GM21423 (cell line): ENCODE measurements around the gene RTP5.

Experiments
- ATAC-seq: cut with Tn5 transposase; IDR thresholded peaks from one replicate; pipeline ENCODE4 v1.9.1; 2021; ENCODE audit warnings: mild to moderate bottlenecking, moderate library complexity; ENCODE audit not compliant: unreplicated experiment

RTP5 gene

DNA sequence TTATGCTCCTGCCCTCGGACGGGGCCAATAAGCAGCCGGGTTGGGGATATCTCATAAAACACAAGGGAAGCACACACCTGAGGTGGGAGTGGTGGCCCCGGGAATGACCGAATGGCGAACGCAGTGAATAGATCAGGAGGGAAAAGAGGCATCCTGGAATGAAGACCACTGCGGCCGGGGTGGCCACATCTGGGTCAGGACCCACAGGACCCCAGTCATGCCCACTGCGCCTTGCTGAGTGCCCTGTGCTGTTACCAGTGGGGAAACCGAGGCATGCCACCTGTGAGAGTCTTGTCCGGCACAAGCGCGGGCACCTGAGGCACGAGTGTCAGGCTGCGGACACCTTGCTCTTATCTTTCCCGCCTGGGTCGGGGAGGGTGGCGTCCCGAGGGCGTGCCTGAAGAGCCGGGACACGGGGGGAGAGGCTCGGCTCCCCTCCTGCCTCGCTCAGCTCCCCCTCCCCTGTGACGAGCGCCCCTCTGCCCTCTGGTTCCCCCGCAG lies 12.4 kb upstream of the RTP5 start:
- no peak for ATAC-seq

DNA sequence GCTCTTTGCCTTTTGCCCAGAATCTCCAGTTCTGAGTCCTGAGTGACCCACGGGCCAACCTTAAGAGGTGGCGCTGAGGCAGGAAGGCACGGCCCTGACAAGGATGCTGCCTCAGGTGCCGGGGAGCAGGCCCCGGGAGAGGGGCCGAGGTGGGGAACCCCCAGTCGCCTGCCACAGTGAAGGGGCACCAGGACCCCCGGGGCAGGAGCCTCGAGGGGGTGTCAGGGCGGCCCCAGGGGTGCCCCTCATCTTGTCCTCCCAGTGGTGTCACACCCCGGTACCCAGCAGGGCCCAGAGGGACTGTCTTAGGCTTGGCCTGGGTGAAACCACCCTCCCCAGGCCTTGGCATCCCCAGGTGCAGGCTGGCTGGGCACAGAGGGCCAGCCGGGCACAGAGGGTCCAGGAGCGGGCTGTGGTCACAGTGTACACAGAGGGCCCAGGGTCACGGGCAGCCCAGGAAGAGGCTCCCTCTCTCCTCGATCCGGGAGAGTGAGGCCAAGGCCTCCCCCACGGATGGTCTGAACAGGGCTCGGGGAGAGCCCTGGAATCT lies 11.9 kb upstream of the RTP5 start:
- ATAC-seq, result no peak

DNA sequence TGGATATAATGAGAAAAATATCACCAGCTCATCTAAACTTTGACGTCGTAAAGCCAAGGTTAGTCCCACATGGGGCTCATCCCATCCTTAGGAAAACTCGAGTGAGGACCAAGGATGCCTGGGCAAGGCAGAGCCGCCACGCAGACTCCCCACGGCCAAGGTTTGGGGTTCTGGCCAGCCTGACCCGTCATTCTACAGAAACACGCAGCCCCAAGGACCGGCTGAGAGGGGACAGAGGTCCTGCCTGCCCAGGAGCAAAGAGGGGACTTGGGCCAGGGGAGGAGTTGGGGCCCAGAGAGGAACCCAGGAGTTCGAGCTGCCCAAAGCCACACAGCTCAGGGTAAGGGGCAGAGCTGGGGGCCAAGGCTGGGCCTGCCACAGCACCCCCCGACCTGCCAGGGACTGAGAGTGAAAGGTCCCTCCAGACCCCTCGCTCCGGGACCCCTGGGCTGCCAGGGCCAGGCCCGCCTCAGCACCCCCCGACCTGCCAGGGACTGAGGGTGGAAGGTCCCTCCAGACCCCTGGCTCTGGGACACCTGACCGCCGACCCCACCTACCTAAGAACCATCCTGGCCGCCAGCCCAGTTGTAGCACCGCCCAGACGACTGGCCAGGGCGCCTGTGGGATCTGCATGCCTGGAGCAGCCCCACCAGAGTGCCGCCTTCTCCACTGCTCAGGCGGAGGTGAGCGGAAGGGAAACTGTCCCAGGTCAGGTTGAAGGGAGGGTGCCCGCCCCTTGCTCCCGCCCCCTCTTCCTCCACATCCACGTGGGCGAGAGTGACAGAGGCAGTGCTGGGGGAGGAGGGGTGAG lies 11.1 kb upstream of the RTP5 start, which contains the start of gene PDCD1:
Gene PDCD1 (minus strand): TSS at position 689 of the 811 bp plus-strand sequence. CDS start 56 bp downstream, at position 633.
- ATAC-seq, result peak; percentile 37

DNA sequence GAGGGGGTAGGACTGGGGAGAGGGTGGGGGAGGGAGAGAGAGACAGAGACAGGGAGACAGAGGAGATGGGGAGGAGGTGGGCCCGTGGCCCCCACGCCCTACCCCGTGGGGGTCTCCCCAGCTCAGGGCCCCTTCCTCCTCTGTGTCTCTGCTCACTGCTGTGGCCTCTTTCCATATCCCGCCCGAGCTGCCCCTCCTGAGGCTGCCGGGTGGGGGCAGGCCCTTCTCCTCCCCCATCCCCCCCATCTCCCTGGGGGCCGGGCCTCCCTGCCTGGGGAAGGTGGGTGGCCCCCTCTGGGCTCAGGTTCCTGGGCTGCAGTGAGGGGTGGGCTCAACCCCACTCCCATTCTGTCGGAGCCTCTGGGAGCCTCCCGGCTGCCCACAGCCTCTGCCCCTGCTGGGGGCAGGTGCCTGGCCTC lies 10.5 kb upstream of the RTP5 start:
- peak; percentile 9 for ATAC-seq

DNA sequence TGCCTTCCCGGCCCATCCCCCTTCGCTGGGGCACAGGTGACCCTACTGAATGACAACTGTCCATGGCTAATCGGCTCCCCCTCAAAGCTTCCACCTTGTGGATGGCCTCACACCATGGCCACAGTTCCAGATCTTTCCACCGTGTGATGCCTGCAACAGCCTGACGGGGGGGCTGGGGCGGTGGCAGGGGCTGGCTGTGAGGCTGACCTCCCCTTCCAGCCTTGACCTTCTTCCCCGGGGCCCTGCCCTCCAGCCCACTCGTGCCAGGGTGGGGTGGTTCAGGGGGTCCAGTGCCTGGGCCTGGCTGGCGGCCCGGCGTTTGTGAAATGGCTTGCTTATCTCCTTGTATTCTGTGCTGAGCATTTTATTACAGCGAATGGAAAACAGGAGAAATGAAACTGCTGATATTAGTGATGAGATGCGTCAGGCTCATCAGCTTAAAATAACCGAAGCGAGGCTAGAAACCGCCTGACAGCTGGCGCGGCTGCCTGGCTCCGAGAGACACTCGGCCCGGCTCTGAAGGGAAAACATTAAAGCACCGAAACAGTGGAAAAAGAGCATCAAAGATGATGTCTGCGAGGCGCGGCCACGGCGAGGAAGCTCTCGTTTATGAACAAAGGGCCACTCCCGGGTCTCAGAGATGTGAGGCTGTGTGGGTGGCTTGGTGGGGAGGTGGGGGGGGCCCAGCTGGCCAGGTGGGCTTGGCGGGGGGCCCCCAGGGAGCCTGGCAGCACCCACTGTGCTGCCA lies 9.9 kb upstream of the RTP5 start:
- ATAC-seq, result no peak

DNA sequence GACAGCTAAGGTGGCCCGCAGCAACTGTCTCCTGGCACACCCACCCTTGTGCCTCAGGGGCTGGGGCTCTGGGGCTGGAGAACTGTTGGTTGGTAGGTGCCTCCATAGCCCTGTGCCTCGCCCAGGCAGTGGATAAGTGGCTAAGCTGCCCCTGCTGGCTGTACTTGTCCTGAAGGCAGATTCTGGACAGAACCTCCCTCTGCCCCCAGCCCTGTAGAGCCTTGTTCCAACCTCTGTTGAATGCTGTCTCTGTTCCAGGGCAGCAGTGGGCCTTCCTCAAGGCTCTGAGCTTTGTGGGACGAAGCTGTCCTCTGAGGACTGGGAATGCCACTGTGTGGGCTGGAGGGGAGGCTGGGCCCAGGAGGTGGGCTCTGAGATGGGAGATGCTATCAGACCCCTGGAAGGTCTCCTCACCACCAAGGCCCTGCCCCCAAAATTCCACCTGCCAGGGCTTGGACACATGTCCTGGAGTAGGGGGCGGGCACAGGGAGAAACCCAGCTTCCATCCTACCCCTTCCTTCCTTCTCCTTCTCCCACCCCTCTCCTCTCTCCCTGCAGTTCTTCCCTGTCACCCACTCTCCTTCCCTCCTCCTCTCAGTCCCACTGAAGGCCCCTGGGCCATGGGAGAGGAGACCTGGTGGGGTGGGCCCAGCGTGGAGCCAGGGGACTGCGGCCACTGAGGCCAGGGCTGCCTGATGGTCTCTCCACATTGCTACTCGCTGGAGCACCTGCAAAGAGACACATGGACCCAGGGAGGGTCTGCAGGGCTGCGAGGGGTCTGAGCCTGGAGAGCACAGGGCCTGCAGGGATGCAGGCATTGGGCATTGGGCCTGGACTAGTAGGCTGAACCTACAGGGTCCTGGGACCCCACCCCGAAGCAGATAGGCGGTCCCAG lies 9.1 kb upstream of the RTP5 start:
- no peak for ATAC-seq

DNA sequence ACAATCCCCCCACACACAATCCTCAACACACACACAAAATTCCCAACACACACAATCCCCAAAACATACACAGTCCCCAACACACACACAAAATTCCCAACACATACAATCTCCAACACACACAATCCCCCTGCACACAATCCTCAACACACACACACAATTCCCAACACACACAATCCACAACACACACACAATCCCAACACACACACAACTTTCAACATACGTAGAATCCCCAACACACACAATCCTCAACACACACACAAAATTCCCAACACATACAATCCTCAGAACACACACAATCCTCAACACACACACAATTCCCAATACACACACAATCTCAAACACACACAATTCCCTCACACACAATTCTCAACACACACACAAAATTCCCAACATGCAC lies 8.3 kb upstream of the RTP5 start:
- no peak for ATAC-seq

DNA sequence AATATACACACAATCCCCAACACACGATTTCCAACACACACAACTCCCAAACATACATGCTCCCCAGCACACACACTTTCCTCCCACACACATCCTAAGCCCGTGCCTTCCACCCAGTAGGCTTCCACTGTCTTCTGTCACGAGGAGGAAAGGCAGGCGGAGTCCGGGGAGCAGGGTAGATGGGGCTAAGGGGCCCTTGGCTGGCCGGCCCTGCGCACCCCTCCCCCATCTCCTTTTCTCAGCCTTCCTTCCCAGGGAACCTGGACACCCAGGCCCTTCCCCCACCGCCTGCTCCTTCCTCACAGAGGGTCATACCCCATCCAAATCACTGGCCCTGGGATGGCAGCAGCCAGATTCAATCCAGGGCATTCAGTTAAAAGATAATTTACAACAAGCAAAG lies 7.4 kb upstream of the RTP5 start:
- no peak for ATAC-seq

DNA sequence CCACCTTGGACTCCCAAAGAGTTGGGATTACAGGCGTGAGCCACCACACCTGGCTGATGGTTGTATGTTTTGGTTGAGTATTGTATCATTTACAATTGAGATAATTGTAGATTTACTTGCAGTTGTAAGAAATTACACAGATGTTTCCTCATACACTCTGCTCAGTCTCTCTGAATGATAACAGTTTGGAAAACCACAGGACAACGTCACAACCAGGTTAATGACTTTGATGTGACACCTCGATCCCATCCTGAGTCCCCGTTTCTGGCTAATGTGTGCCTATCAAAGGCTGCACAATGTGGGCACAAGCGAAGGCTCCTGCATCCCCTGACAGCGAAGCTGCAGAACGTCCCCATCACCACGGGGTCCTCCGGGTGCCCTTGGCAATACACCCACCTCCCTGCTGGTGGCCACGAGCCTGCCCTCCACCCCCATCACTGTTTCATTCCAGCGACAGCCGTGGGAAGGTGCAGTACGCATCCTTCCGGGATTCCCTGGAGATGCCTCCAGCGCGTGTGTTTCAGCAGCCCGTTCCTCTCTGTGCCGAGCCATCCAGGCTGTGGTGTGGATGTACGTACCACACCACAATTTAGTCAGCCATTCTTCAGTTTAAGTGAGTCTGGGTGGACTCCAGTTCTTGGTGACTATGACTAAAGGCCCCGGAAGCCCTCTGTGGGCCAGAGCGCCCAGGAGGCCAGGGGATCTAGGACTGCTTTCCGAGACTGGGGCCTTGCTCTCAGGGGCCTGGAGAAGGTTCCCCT lies 6.6 kb upstream of the RTP5 start:
- ATAC-seq, result no peak

DNA sequence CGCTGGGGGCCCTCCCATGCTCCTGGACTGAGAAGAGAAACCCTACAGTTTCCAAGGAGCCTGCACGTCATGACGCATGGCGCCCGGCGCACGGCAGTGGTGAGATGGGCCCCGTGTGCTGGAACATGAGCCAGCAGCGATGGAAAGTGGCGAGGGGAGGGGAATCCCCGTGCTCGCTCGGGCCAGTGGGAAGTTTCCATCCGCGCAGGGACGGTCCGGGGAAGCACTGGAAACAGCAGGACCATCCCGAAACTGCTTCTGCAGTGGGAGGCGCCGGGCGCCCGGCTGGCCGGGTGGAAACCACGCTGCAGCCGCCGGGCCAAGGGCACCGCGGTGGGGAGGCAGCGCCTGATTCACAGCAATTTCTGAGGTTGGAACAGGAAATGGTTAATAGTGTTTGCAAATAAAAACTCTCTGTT lies 6.0 kb upstream of the RTP5 start:
- no peak for ATAC-seq

DNA sequence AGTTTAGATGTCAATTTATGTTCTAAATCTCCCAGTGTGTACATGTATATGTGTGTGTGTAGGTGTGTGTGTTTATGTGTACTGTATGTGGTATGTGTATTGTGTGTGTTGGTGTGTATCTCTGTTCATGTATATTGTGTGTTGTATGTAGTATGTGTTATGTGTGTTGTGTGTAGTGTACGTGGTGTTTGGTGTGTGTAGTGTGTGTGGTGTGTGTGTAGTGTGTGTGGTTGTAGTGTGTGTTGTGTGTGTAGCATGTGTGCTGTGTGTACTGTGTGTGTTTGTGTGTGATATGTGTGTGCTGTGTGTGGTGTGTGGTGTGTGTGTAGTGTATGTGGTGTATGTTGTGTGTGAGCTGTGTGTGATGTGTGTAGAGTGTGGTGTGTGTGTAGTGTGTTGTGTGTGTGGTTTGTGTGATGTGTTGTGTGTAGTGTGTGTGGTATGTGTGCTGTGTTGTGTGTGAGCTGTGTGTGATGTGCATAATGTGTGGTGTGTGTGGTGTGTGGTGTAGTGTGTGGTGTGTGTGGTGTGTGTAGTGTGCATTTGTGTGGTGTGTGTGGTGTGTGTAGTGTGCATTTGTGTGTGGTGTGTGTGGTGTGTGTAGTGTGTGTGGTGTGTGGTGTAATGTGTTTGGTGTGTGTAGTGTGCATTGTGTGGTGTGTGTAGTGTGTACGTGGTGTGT lies 5.2 kb upstream of the RTP5 start:
- ATAC-seq, result no peak

DNA sequence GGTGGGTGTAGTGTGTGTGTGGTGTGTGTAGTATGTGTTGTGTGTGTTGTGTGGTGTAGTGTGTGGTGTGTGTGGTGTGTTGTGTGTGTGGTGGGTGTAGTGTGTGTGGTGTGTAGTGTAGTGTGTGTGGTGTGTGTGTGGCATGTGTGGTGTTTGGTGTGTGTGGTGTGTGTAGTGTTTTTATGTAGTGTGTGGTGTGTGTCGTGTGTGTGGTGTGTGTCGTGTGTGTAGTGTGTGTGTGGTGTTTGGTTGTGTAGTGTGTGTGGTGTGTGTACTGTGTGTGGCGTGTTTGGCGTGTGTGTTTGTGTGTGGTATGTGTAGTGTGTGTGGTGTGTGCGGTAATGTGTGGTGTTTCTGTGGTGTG lies 4.7 kb upstream of the RTP5 start:
- no peak for ATAC-seq

DNA sequence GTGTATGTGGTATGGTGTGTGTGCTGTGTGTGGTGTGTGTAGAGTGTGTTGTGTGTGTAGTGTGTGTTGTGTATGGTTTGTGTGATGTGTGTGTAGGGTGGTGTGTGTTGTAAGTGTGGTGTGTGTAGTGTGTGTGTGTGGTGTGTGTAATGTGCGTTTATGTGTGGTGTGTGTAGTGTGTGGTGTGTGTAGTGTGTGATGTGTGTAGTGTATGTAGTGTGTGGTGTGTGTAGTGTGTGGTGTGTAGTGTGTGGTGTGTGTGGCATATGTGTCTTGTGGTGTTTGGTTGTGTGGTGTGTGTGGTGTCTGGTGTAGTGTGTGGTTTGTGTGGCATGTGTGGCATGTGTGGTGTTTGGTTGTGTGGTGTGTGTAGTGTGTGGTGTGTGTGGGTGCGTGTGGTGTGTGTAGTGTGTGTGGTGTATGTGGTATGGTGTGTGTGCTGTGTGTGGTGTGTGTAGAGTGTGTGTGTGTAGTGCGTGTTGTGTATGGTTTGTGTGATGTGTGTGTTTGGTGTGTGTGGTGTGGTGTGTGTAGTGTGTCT lies 4.0 kb upstream of the RTP5 start:
- no peak for ATAC-seq

DNA sequence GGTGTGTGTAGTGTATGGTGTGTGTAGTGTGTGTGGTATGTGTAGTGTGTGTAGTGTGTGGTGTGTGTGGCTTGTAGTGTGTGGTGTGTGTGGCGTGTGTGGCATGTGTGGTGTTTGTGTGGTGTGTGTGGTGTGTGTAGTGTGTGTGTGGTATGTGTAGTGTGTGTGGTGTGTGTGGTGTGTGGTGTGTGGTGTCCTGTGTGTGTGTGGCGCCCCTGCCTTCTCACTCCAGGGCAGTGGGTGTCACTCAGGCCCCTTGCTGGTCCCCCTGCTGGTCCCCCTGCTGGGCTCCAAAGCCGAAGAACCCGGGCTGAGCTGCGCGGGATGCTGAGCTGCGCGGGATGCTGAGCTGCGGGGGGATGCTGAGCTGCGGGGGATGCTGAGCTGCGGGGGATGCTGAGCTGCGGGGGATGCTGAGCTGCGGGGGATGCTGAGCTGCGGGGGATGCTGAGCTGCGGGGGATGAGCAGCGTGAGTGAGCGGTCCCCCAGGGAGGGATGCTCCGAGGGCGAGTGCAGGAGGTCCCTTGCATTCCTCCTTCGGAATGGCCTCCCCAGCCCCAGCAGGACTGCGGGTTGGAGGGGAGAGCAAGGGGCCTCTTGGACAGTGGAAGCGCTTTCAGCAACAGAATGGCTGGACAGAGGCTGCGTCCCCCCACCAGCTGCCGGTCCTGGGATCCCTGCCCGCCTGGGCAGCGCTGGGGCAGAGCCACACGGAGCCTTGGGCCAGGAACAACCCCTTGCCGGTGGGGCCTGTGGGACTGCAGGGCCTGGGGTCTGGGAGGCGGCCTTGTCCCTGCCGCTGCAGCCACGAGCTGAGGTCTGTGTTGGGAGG lies 3.4 kb upstream of the RTP5 start:
- ATAC-seq, result no peak

DNA sequence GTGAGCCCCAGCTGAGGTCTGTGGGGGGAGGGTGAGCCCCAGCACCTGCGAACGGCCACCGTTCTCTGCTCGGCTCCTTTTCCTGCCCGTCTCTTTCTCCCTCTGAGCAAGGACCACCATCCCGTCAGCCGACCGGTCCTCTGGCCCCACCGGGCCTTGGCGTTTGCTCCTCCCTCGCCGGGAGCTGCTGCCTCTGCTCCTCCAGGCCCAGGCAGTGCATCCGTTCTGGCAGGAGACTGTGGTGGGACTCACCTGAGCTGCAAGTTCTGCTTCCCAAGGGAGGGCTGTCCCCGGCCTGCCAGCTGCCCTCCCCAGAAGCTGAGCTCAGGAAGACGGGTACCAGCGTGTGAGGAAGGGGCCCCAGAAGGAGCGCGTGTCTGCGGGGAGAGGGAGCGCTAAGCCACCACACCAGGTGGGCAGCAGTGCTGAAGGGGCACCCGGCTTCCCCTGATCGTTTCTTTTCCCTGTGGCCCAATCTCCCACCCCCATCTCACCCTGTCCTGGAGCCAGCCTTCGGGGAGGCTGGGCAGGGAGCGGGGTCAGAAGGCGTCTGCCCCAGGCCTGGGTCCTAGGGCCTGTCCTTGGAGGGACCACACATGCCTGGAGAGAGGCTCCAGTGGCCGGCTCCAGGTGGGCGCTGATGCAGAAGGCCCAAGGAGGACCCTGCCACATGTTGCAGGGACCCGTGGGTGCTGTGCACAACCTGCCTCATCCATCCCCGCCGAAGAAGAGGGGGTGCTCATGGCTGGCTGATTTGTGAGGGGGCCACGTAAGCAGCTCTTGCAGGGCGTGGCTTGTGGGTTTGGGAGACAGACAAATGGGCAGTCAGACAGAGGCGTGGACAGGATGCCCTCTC lies 2.5 kb upstream of the RTP5 start:
- ATAC-seq, result no peak

DNA sequence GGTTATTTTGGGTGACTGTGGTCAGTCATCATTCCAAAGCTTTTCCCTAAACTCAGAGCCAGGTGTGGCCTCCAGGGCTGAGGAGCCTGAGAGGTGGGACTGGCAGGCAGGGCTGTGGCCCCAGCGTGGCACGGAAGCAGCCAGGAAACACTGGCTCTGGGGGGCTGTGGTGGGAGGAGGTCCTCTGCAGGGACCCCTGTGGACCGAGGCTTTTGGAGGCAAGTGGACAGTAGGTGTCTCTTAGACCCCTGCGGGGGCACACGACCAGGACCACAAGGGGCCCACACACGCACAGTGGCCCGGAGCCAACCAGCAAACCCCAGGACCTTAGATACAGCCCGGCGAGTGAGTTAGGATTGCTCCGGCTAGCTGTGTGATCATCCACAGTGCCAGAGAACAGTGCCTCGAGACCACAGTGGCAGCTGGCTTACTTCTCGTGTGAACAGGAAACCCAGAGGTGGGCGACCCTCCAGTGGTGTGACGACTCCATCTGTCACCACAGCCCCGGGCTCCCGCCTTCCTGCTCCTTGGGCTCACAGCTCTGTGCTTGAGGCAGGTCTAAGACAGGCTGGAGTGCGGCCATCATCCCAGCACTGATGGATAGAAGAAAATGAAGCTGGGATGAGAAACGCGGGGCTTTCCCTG lies 1.6 kb upstream of the RTP5 start:
- ATAC-seq, result no peak

DNA sequence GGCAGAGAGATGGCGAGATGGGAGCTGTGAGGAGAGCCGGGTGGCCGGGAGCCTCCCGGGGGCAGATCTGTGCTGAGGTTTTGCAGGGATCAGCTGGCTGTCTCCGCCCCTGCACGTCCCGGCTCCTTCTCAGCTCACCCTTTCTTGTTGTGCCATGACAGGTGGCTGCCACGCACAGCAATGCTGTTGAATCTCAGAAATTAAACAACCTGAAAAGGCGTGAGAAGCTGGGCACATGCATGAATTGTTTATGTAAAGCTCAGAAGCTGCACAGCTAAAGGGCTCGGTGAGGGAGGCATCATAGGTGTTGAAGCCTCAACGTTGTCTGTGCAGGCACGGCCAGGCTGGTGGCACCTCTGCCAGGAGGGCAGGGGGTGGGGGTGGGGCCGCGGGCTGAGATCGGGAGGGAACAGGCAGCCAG lies 858 bp upstream of the RTP5 start:
- no peak for ATAC-seq
